NCI-H524 (cell line): ENCODE results near the gene PDZD2.

Experiments
- DNase-seq, 2 experiments: peaks; one replicate each; lab custom pipeline; 2025; lab: John Stamatoyannopoulos, UW

Gene PDZD2

GRCh38 chr5:31867219-31867618 lies 228.3 kb downstream of the PDZD2 start:
- DNase-seq = no peak

GRCh38 chr5:31880449-31880848 lies 241.5 kb downstream of the PDZD2 start:
- DNase-seq = no peak

GRCh38 chr5:31884896-31885295 lies 246.0 kb downstream of the PDZD2 start:
- DNase-seq = no peak

- no peak for DNase-seq
Observed at GRCh38 chr5:31886206-31886605, 247.3 kb downstream of the PDZD2 start.

- no peak for DNase-seq
Observed at GRCh38 chr5:31887556-31887955, 248.6 kb downstream of the PDZD2 start.

- no peak for DNase-seq
Observed at GRCh38 chr5:31888564-31888963, 249.6 kb downstream of the PDZD2 start.

- DNase-seq = peak; percentile 81 to 90
Observed at GRCh38 chr5:31889001-31889561, 250.2 kb downstream of the PDZD2 start.

- no peak for DNase-seq
Observed at GRCh38 chr5:31890046-31890445, 251.1 kb downstream of the PDZD2 start.

GRCh38 chr5:31894141-31894540 lies 255.2 kb downstream of the PDZD2 start:
- peak in 1 of 2 experiments; percentile 21 for DNase-seq

GRCh38 chr5:31895199-31895820 lies 256.4 kb downstream of the PDZD2 start:
- DNase-seq = no peak

- peak; percentile 5 to 70 for DNase-seq
Observed at GRCh38 chr5:31898036-31898632, 259.2 kb downstream of the PDZD2 start.

GRCh38 chr5:31900296-31900865 lies 261.4 kb downstream of the PDZD2 start:
- no peak for DNase-seq

- no peak for DNase-seq
Observed at GRCh38 chr5:31901807-31902530, 263.0 kb downstream of the PDZD2 start.

- no peak for DNase-seq
Observed at GRCh38 chr5:31908396-31908795, 269.5 kb downstream of the PDZD2 start.

- DNase-seq = no peak
Observed at GRCh38 chr5:31909073-31909472, 270.1 kb downstream of the PDZD2 start.

GRCh38 chr5:31911291-31912265 lies 272.6 kb downstream of the PDZD2 start:
- DNase-seq = no peak

GRCh38 chr5:31913808-31914207 lies 274.9 kb downstream of the PDZD2 start:
- no peak for DNase-seq

GRCh38 chr5:31916327-31916726 lies 277.4 kb downstream of the PDZD2 start:
- no peak for DNase-seq

GRCh38 chr5:31918739-31919138 lies 279.8 kb downstream of the PDZD2 start:
- DNase-seq = no peak

- no peak for DNase-seq
Observed at GRCh38 chr5:31921852-31922305, 282.9 kb downstream of the PDZD2 start.

- no peak for DNase-seq
Observed at GRCh38 chr5:31924005-31924404, 285.1 kb downstream of the PDZD2 start.
